ENCODE measurements around the gene EXOC6B.

EXOC6B gene

GRCh38 chr2:72824224-72824842 lies 1.5 kb downstream of the EXOC6B start:
- no peak overlapping the region for H3K4me3 ChIP-seq (ENCODE audit: low read depth, low read length)

GRCh38 chr2:72822794-72823193 lies 3.0 kb downstream of the EXOC6B start:
- no peak for TF ChIP-seq CTCF (IDR thresholded peaks at IDR 0.05; ENCODE audit: insufficient read depth, low read depth, low read length, missing control alignments)
- no peak overlapping the region for H3K4me3 ChIP-seq (ENCODE audit: low read depth, low read length)
- DNase-seq (ENCODE audit: low read depth), result no peak

More at GRCh38 chr2:72824224-72824842, 1.5 kb downstream of the EXOC6B start:
- no peak for DNase-seq (ENCODE audit: low read depth)
- no peak for TF ChIP-seq CTCF (IDR thresholded peaks at IDR 0.05; ENCODE audit: insufficient read depth, low read depth, low read length, missing control alignments)

- no peak overlapping the region for H3K4me3 ChIP-seq (ENCODE audit: low read depth, low read length)
- no peak for DNase-seq (ENCODE audit: low read depth)
- TF ChIP-seq CTCF (IDR thresholded peaks at IDR 0.05; ENCODE audit: insufficient read depth, low read depth, low read length, missing control alignments), result no peak
Observed at GRCh38 chr2:72821983-72822382, 3.9 kb downstream of the EXOC6B start.

GRCh38 chr2:72821118-72821517 lies 4.7 kb downstream of the EXOC6B start:
- H3K4me3 ChIP-seq (ENCODE audit: low read depth, low read length), result no peak overlapping the region
- DNase-seq (ENCODE audit: low read depth), result no peak
- no peak for TF ChIP-seq CTCF (IDR thresholded peaks at IDR 0.05; ENCODE audit: insufficient read depth, low read depth, low read length, missing control alignments)

GRCh38 chr2:72819501-72819900 lies 6.3 kb downstream of the EXOC6B start:
- no peak for TF ChIP-seq CTCF (IDR thresholded peaks at IDR 0.05; ENCODE audit: insufficient read depth, low read depth, low read length, missing control alignments)
- DNase-seq (ENCODE audit: low read depth), result no peak
- no peak overlapping the region for H3K4me3 ChIP-seq (ENCODE audit: low read depth, low read length)

- TF ChIP-seq CTCF (IDR thresholded peaks at IDR 0.05; ENCODE audit: insufficient read depth, low read depth, low read length, missing control alignments), result no peak
- DNase-seq (ENCODE audit: low read depth), result no peak
Observed at GRCh38 chr2:72815655-72816278, 10.1 kb downstream of the EXOC6B start.

GRCh38 chr2:72813841-72814240 lies 12.0 kb downstream of the EXOC6B start:
- DNase-seq (ENCODE audit: low read depth), result no peak
- H3K4me3 ChIP-seq (ENCODE audit: low read depth, low read length), result no peak overlapping the region
- TF ChIP-seq CTCF (IDR thresholded peaks at IDR 0.05; ENCODE audit: insufficient read depth, low read depth, low read length, missing control alignments), result no peak

More at GRCh38 chr2:72815655-72816278, 10.1 kb downstream of the EXOC6B start:
- no peak overlapping the region for H3K4me3 ChIP-seq (ENCODE audit: low read depth, low read length)
